HTR-8/SVneo (cell line): ENCODE results near the gene GMPR2.

Experiments used
- DNase-seq: peaks from one replicate; pipeline ENCODE4 v3.0.0; 2011; ENCODE audit warnings: low spot score, mixed read lengths; ENCODE audit not compliant: insufficient read length
- FAIRE-seq: peaks from 2 replicates; lab custom pipeline; 2011; peaks lifted over from hg19 to GRCh38; lab: Jason Lieb, UNC

Gene GMPR2

DNA sequence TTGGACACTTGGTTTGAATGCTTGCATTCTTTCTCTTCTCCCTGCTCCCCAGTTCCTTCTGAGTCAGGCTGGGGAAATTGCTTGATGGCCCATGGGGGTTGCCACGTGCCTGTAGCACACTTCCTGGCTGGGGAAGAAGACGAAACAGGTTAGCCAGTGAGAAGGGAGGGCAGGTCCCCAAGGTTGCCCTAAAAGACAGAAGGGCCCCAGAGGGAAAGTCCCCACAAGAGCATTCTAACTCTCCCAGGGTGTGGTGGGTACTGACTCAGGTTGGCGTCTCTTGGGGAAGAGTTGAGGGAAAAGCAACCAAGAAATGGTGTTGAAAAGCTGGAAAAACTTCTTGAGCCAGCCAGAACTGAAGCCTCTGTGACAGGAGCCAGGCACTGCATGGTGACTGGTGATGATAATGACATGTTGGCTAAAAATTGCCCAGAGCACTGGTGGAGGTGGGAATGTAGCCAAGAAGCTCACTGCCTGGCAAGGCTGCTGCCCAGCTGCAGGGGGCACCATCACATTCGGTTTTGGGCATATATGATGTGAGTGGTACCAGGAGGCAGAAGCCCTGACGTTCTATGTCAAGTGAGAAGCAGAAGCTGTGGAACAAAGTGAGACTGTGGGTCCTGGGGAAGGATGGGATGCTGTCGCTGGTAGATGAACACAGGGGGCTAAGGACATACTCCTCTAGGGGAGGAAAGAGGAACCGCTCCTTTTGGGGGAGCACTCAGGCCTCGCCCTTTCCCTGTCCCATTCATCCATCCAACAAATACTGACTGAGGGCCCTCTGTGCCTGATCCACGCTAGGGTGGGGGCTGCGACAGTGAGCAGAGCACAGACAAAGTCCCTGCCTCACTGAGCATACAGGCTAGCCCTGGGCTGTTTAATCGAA is 46.8 kb downstream of the GMPR2 start:
- DNase-seq (no peak), FAIRE-seq (no peak)

DNA sequence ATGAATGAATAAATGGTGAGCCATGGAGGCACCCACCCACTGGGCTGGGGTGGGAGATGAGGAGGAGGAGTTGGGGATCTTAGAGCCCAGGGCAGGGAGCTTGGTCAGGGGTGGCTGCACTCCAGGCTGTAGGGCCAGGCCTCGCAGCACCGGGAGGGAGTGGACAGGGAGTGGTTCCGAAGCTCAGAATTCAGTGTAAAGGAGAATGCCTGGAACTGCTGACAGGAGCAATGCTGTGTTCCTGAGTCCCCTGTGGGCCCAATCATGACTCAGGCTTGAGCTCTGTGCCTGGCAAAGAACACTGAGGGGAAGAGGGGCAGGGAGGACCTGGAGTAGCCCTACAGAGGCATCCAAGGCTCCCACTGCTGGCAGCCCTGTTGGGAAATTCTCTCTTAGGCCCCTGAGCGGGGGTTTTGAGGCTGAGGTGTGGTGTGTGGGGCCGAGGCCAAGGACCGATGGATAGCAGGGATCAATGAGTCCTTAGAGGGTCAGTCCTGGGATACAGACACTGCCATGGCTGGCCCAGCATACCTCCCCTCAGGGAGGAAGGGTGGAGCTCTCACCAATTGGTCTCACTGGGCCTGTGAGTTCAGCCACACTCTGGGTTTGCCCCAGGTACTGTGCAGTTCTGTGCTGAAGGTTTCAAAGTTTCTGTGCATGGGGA is 48.2 kb downstream of the GMPR2 start:
- DNase-seq (no peak), FAIRE-seq (no peak)

DNA sequence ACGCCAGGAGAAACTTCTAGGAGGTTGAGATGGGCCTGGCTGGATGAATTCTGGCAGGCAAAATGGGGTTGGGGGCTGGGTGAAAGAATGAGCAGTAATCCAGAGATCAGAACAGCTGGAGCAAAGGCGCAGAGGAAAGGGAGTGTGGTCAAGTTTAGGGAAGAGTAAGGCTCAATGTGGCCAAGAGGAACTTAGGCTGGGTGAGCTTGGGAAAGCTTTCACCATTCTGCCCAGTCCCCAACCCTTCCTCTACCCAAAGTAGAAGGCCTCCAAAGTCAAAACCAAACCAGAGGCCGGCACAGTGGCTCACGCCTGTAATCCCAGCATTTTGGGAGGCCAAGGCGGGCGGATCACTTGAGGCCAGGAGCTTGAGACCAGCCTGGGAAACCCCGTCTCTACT is 48.9 kb downstream of the GMPR2 start:
- no peak for FAIRE-seq
- no peak for DNase-seq

DNA sequence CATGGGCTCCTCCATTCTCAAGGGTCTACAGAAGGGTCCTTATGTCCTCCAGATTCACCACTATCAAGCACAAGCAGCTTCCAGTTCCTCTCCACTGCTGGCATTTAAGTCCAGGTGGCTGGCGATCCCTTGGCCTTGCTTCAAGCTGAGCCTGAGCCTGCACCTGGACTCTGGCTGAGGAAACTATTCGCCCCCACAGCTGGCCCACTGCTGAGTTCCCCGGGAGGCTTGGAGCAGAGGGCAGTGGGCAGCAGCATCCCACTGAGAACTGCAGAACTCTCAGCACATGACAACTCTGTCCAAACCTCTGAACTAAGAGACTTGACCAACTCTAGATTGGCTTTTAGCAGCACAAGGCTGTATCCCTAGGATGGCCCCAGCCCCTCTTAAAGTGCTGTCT is 50.0 kb downstream of the GMPR2 start:
- no peak for DNase-seq
- no peak for FAIRE-seq

DNA sequence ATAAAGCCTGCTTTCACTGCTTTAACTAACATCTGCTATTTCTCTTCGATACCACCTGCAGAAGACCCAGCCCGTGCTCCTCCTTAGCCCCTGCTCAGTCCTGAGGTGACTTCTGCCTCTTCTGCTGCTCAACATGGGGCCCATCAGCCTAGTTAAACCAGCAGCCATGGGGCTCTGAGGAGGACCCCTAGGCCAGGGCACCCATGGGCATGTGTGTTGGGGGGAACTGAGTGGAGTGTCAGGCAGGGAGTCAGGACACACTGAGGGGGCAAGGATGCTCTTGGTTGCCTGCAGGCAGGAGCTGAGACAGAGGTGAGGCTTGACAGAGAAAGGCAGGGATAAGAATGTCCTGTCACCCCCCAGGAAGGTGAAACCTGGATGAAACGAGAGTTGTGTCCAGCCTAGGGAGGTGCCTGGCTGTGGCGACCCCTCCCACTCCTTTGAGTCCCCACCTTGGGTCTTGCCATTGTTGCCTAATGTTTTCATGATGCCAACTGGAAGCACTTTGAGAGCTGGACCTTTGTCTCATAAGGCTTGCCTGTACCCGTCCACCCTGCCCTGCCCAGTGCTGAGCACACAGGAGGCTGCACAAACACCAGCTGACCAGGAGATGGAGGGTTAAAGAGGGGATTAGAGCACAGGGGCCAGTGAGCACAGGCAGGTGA is 51.2 kb downstream of the GMPR2 start:
- FAIRE-seq (no peak), DNase-seq (no peak)

DNA sequence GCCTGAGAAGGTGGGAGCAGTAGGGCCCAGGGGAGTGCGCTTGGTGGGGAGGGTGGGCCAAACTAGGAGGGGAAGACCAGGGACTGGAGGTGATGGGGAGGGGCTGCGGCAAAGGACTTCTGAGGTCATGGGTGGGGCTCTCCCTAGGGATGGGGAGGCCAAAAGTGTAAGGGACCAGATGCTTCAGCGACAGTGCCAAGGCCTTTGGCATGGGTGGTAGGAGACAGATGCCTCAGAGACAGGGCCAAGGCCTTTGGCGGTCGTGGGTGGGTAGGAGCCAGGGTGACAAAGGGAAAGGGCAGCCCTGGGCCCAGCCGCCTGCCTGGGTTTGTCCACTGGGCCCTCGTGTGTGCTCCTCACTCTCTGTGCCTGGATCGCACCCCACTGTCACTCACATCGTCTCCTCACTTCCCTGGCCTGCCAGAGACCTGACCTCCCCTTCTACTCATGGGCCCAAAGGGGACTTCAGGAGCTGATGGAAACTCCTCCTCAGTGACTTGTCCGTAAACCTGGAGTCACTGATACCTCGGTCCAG is 51.8 kb downstream of the GMPR2 start:
- no peak for FAIRE-seq
- no peak for DNase-seq

DNA sequence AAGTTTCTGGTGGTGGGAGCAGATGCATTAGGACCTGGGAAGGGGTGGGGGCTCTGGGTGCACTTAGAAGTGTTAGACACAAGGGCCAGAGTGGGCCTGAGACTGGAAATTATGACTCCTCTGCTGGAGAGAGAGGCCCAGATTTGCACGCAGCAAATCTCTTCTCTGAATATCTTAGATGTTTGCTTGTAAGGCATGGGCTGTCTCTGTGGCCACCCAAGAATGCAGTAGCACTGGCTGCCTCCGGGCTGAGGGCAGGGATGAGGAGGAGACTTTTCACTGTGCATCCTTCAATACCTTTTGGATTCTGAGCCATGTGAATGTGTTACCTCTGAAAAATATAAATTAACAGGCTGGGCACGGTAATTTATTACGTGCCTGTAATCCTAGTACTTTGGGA is 52.6 kb downstream of the GMPR2 start:
- DNase-seq (no peak), FAIRE-seq (no peak)

DNA sequence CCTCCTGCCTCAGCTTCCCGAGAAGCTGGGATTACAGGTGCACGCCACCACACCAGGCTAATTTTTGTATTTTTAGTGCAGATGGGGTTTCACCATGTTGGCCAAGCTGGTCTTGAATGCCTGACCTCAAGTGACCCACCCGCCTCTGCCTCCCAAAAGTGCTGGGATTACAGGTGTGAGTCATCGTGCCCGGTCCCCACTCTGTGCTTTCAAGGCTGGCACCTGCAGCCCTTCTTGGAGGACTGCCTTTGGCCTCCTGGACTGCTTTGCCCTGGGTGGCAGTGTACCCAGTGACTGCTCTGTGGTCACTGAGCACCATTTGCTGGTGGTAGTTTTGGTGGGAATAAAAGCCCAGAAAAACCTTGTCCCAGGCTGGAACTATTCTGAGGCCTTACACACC is 54.3 kb downstream of the GMPR2 start:
- FAIRE-seq: no peak
- no peak for DNase-seq
